Measurements from ENCODE around the gene ARRDC5. TPM values are rescaled to one million over a fixed set of nuclear protein-coding genes. Genes with fewer than 3 reads are reported as not detected.

The ARRDC5 gene
- total RNA-seq, 1 donor from 2014 or later: not detected

- Mint-ChIP-seq H3K36me3 (ENCODE audit: insufficient read depth) (peaks cover 27% of the 10 kb centered on the region), H3K27me3 (no peaks in the 10 kb centered on the region), H3K4me3 (ENCODE audit: low read depth) (no peak overlapping the region), H3K4me1 (ENCODE audit: low read depth) (no peaks in the 10 kb centered on the region), H3K27ac (no peak overlapping the region), H3K9me3 (ENCODE audit: low read depth) (no peaks in the 10 kb centered on the region)
- no peak for TF ChIP-seq CTCF (IDR thresholded peaks at IDR 0.05; ENCODE audit: unreplicated experiment)
- DNase-seq (ENCODE audit: low spot score, unreplicated experiment): no peak
These were observed 58.1 kb downstream of the ARRDC5 start for GRCh38 chr19:4844348-4845179.

GRCh38 chr19:4843647-4843965, 59.1 kb downstream of the ARRDC5 start:
- H3K27me3 Mint-ChIP-seq: no peaks in the 10 kb centered on the region
- no peak for DNase-seq (ENCODE audit: low spot score, unreplicated experiment)
- no peak for TF ChIP-seq CTCF (IDR thresholded peaks at IDR 0.05; ENCODE audit: unreplicated experiment)
- peaks cover 30% of the 10 kb centered on the region for H3K36me3 Mint-ChIP-seq (ENCODE audit: insufficient read depth)
- no peaks in the 10 kb centered on the region for H3K9me3 Mint-ChIP-seq (ENCODE audit: low read depth)
- H3K27ac Mint-ChIP-seq: no peak overlapping the region
- no peaks in the 10 kb centered on the region for H3K4me1 Mint-ChIP-seq (ENCODE audit: low read depth)
- no peak overlapping the region for H3K4me3 Mint-ChIP-seq (ENCODE audit: low read depth)

Small RNA genes lying within 50 kb of the gene (microRNA-seq; reads per million reads assigned to microRNA genes)
- gene MIR4747 (ENCODE audit: borderline number of aligned reads, unreplicated experiment): 3.0 reads per million

Other genes starting within 250 kb of the ARRDC5 start
- 42.5 and 45.9 TPM in 2 replicates for gene MYDGF, start 232.6 kb downstream of the ARRDC5 start, total RNA-seq
- gene DPP9, start 179.1 kb downstream of the ARRDC5 start, total RNA-seq: 48.9 and 50.3 TPM in 2 replicates
- 12.5 and 13.0 TPM in 2 replicates for gene FEM1A, start 111.2 kb downstream of the ARRDC5 start, total RNA-seq
- 3.4 and 4.0 TPM in 2 replicates for gene TICAM1, start 71.2 kb downstream of the ARRDC5 start, total RNA-seq
- 40.0 and 43.6 TPM in 2 replicates for gene PLIN3, start 35.2 kb downstream of the ARRDC5 start, total RNA-seq
- gene UHRF1, start 6.6 kb upstream of the ARRDC5 start, total RNA-seq: 60.2 and 63.5 TPM in 2 replicates
- 59.6 TPM in 2 replicates for gene KDM4B, start 66.2 kb upstream of the ARRDC5 start, total RNA-seq

All from progenitor cell of endocrine pancreas (in vitro differentiated cells).